SK-N-MC (cell line): ENCODE data around the gene TEX51.

ENCODE experiments used
- DNase-seq: peaks from one replicate; pipeline ENCODE4 v3.0.0-alpha.2; 2011; ENCODE audit warnings: low read depth, low spot score
- H3K27ac ChIP-seq: fragments of 200-600 bp; sonication (generic); 2 replicates; pipeline ENCODE4 v1.5.1; 2016; ENCODE audit warnings: mixed run types
- H3K36me3 ChIP-seq: fragments of 200-600 bp; sonication (generic); 2 replicates; pipeline ENCODE4 v1.6.1; 2017; ENCODE audit warnings: antibody characterized with exemption, low read length, mixed read lengths; ENCODE audit not compliant: insufficient read depth
- H3K4me3 ChIP-seq: fragments of 200-600 bp; sonication (generic); 2 replicates; pipeline ENCODE4 v1.5.1; 2016
- H3K9ac ChIP-seq: fragments of 200-600 bp; sonication (generic); 2 replicates; pipeline ENCODE4 v1.8.0; 2017; ENCODE audit warnings: mixed run types, mixed read lengths; ENCODE audit not compliant: insufficient read length
- H3K9me3 ChIP-seq: fragments of 200-600 bp; sonication (generic); 2 replicates; pipeline ENCODE4 v1.6.1; 2017; ENCODE audit warnings: low read depth, mild to moderate bottlenecking, antibody characterized with exemption, low read length, moderate library complexity, mixed read lengths
- EZH2 ChIP-seq: fragments of 200-600 bp; sonication (generic); IDR thresholded peaks from one replicate; pipeline ENCODE4 v1.6.1; 2017; ENCODE audit warnings: antibody characterized with exemption
- FOXP2 ChIP-seq: optimal IDR thresholded peaks from 2 replicates; pipeline ENCODE3; 2011; ENCODE audit warnings: mild to moderate bottlenecking, moderate library complexity; ENCODE audit not compliant: insufficient read depth; ENCODE audit errors: extremely low read length, control extremely low read depth
- POLR2AphosphoS5 ChIP-seq: IDR thresholded peaks from 2 replicates; pipeline ENCODE4 v1.6.1; 2012; ENCODE audit warnings: mild to moderate bottlenecking, low read depth, low read length, borderline replicate concordance

The TEX51 gene

GRCh38 chr2:126893606-126894005 lies 5.1 kb upstream of the TEX51 start:
- Histone ChIP-seq H3K36me3 (no peaks in the 10 kb centered on the region), H3K27ac (no peak overlapping the region), H3K9ac (no peak overlapping the region), H3K9me3 (no peaks in the 10 kb centered on the region), H3K4me3 (no peak overlapping the region)
- DNase-seq: no peak
- TF ChIP-seq FOXP2 (no peak), POLR2AphosphoS5 (no peak), EZH2 (no peak)

- Histone ChIP-seq H3K27ac (no peak overlapping the region), H3K36me3 (no peaks in the 10 kb centered on the region), H3K9me3 (no peaks in the 10 kb centered on the region), H3K4me3 (no peak overlapping the region), H3K9ac (no peak overlapping the region)
- no peak for DNase-seq
- TF ChIP-seq EZH2 (no peak), POLR2AphosphoS5 (no peak), FOXP2 (no peak)
These were observed 4.6 kb upstream of the TEX51 start for GRCh38 chr2:126894082-126894481.

- Histone ChIP-seq H3K9me3 (no peaks in the 10 kb centered on the region), H3K27ac (no peak overlapping the region), H3K36me3 (no peaks in the 10 kb centered on the region), H3K9ac (no peak overlapping the region), H3K4me3 (no peak overlapping the region)
- TF ChIP-seq POLR2AphosphoS5: no peak
- DNase-seq: no peak
These were observed 4.0 kb upstream of the TEX51 start for GRCh38 chr2:126894585-126895182.

- TF ChIP-seq EZH2 (no peak), FOXP2 (no peak), POLR2AphosphoS5 (no peak)
- H3K36me3 ChIP-seq: no peaks in the 10 kb centered on the region
- no peak for DNase-seq
- H3K9ac ChIP-seq: no peak overlapping the region
- H3K4me3 ChIP-seq: no peak overlapping the region
- no peak overlapping the region for H3K27ac ChIP-seq
- no peaks in the 10 kb centered on the region for H3K9me3 ChIP-seq
These were observed 3.4 kb upstream of the TEX51 start for GRCh38 chr2:126895336-126895735.

DNA sequence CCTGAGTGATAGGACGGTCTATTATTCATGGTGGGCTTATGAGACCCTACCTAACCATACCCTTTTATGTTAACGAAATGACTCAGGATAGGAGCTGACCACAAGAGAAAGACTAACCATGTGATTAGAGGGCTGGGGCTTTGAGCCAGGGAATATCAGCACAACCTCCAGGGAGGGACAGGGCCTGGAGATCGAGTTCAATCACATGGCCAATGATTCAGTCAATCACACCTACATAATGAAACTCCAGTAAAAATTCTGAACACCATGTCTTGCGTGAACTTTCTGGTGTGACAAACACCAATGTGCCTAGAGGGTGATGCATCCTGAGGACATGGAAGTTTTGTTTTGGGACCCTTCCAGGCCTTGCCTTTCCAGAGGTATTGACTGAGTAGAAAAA lies 2.2 kb upstream of the TEX51 start:
- TF ChIP-seq POLR2AphosphoS5: no peak
- TF ChIP-seq FOXP2: no peak
- TF ChIP-seq EZH2: no peak
- H3K36me3 ChIP-seq: no peaks in the 10 kb centered on the region
- H3K9me3 ChIP-seq: no peaks in the 10 kb centered on the region
- H3K9ac ChIP-seq: no peak overlapping the region
- H3K27ac ChIP-seq: no peak overlapping the region
- no peak for DNase-seq
- H3K4me3 ChIP-seq: no peak overlapping the region

GRCh38 chr2:126899616-126900185 lies 1.0 kb downstream of the TEX51 start:
- TF ChIP-seq POLR2AphosphoS5 (no peak), FOXP2 (no peak), EZH2 (no peak)
- no peaks in the 10 kb centered on the region for H3K9me3 ChIP-seq
- H3K27ac ChIP-seq: no peak overlapping the region
- H3K4me3 ChIP-seq: no peak overlapping the region
- H3K36me3 ChIP-seq: no peaks in the 10 kb centered on the region
- DNase-seq: no peak
- no peak overlapping the region for H3K9ac ChIP-seq

DNA sequence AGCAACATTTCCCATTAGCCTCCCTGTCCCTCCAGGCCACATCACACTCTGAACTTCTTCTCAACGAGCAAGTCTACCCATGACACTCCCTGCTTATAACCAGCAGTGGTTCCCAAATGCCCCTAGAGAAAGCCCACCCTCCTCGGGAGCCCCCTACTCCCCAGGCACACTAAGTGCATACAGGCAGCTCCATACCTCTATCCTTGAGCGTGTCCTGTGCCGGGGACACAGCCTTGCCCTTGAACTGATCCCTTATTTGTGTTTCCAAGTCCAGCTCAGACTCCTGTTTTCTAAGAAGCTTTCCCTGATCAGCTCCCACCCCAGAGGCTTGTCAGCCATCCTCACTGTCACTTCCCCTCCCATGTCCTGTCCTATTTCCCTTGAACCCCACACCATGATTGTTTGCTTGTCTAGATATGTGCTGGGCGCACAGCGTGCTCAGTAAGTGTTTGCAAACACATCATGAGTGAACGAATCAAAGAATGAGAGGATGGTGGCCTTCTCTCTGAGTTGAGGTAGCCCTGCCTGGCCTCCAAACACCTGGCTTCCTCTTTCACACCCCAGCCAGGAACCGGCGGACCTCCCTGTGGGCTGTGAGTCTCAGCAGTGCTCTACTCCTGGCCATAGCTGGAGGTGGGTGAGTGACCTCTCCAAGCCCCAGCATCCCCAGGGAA lies 2.1 kb downstream of the TEX51 start:
- no peak for DNase-seq
- H3K4me3 ChIP-seq: no peak overlapping the region
- no peak for TF ChIP-seq EZH2
- no peak for TF ChIP-seq POLR2AphosphoS5
- no peak for TF ChIP-seq FOXP2
- no peak overlapping the region for H3K9ac ChIP-seq
- no peaks in the 10 kb centered on the region for H3K36me3 ChIP-seq
- no peak overlapping the region for H3K27ac ChIP-seq
- no peaks in the 10 kb centered on the region for H3K9me3 ChIP-seq

- H3K4me3 ChIP-seq: no peak overlapping the region
- no peaks in the 10 kb centered on the region for H3K9me3 ChIP-seq
- no peak overlapping the region for H3K27ac ChIP-seq
- no peak for TF ChIP-seq EZH2
- no peak for TF ChIP-seq FOXP2
- no peak for TF ChIP-seq POLR2AphosphoS5
- H3K36me3 ChIP-seq: no peaks in the 10 kb centered on the region
- DNase-seq: no peak
- no peak overlapping the region for H3K9ac ChIP-seq
These were observed 2.8 kb downstream of the TEX51 start for GRCh38 chr2:126901459-126901858.

DNA sequence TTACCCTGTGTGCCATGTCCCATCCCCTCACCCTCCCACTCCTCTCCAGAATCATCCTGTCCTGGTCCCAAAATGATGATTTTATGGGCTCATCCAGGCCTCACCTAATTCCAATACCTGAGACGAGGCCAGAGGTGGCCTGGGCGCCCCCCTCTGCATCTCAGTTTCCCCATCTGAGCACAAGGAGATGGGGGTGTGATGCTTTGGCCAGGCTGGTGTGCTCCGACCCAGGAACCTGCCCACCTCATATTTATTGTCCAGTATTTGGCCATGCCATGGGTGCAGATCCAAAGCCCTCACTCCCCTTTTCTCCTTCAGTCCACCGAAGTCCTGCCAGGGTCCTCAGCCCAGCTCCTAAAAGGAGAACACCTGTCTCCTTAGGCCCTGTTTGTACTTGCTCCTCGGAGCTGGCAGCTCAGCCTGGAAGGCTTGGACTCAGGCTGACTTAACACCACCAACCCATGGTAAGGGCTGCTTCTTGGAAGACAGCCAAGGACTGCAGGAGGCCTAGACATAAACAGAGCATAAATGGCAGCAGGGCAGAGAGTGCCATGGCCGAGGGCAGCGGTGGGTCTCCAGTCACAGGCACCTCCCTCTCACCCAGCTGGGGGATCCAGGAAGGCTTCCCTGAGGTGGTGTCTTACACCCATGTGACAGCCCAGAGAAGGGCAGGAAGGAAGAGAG lies 3.6 kb downstream of the TEX51 start:
- Histone ChIP-seq H3K36me3 (no peaks in the 10 kb centered on the region), H3K4me3 (no peak overlapping the region), H3K9me3 (no peaks in the 10 kb centered on the region), H3K9ac (no peak overlapping the region), H3K27ac (no peak overlapping the region)
- TF ChIP-seq FOXP2: no peak
- no peak for TF ChIP-seq EZH2
- no peak for TF ChIP-seq POLR2AphosphoS5
- DNase-seq: no peak
